HG02588 (cell line): ENCODE data around the gene RAET1L.
"Not testable (repeated sequence)": the region's sequence is repeated elsewhere in the genome, so short reads cannot be mapped to it uniquely, and the experiment has no call there.

Source experiments
- ATAC-seq: cut with Tn5 transposase; IDR thresholded peaks from one replicate; pipeline ENCODE4 v1.9.1; 2021; ENCODE audit warnings: mild to moderate bottlenecking, moderate library complexity; ENCODE audit not compliant: unreplicated experiment

The RAET1L gene

GRCh38 chr6:150025201-150025917 lies at the start of gene RAET1L:
TSS of gene RAET1L (minus strand) at chr6:150025532. CDS start at chr6:150025471, 61 bp downstream.
- ATAC-seq, result no peak

DNA sequence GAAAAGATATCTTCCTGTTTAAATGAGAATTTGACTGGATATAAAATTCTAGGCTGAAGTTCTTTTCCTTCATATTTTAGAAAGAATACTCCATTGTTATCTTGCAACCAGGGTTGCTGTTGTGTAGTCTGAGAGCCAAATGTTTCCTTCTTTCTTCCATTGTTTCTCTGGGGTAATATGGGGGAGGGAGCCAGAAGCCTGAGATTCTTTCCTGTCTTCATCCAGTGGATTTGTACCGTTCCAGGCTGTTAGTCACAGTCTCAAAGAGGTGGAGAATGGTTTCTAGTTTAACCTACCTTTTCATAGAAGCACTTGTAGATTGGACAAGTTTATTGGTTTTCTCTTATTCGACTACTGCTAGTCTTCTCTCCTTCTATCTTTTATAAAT lies 49.7 kb upstream of the RAET1L start:
- ATAC-seq, result no peak

GRCh38 chr6:150074396-150075033 lies 49.2 kb upstream of the RAET1L start:
- ATAC-seq, result not testable (repeated sequence)

- ATAC-seq, result no peak
Observed at GRCh38 chr6:150072201-150072600, 46.9 kb upstream of the RAET1L start.

DNA sequence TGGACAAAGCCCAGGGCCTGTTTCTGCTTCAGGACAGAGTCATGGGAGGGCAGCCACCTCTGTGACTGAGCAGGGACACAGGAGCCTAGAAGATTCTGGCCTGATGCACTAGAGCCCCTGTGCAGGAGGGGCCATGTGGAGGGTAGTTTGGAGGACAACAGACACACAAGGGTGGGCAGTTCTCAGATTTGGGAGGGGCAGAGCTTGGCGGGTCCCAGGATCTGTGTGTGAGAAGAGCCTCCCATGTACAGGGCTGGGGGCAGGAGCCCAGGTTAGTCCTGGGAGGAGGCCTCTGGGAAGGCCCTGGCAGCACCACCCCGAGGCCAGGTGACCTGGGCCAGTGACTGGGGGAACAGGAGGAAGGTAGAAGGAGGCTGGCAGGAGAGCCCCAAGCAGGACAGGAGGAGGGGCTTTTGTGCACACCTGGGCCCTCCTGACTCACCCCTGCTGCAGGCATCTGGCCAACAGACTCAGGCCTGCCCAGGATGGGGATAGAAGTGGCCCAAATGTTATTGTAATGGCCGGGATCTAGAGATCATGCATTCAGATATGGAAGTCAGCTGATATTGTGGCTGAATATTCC lies 45.0 kb upstream of the RAET1L start:
- no peak for ATAC-seq

- no peak for ATAC-seq
Observed at GRCh38 chr6:150069706-150070105, 44.4 kb upstream of the RAET1L start.

DNA sequence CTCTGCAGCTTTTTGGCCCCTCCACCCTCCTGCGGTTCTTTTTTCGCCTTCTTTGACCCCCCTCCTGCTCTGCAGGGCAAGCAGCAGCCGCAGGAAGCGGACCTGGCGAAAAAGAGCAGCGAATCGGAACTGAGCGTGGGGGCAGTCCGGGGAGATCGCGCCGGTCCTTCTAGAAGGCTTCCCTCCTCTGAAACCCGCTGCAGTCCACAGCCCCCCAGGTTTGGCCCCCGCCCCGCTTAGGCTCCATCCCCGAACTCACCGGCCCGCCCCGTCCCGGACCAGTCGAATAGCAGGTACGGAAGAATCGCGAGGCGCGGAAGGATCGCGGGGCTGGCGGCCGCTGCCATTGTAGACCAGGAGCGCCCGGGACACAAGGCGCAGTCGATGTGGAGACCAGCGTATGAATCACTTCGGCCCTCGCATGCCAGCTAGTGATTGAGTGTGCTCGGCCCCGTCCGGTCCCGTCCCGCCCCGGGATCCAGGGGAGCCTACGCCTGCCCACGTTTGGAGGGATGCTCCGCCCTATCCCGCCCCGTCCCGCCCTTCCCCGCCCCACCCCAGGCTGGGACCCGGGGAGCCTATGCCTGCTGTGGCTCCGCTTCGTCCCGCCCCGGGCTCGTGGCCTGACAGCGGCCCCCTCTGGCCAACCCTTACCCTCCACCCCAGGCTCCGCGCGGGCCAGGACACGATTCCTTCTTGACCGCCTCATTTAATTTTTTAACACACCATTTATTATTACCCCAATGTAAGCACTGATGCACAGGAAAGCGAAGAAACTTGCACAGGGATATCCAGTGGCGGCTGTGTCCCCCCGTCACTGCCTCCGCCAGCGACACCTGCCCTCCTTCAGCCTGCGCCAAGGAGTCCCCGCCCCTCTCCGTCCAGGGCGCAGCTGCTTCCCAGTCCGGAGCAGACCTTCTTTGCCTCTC lies 43.7 kb upstream of the RAET1L start, which contains the start of gene ULBP3:
Gene ULBP3 (minus strand): TSS at position 402 of the 929 bp plus-strand sequence. CDS start 55 bp downstream, at position 347.
- peak; percentile 57 for ATAC-seq

- ATAC-seq, result no peak
Observed at GRCh38 chr6:150068151-150068550, 42.8 kb upstream of the RAET1L start.

DNA sequence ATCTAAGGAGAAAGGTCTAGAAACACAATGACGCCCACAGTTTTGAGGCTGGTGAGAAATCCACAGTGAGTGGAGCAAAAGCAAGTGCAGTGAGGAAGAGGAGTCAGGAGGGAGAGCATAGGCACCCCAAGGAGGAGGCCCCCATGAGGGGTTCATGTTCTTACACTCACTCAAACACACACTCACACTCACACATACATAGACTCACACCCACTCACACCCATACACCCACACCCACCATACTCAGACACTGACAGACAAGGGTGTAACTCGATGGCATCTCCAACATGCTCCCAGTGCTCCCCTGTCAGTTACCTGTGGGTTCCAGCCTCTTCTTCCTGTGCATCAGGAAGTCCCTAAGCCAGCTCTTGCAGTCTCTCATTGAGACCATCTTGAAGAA lies 39.8 kb upstream of the RAET1L start:
- no peak for ATAC-seq

GRCh38 chr6:150063640-150064039 lies 38.3 kb upstream of the RAET1L start:
- ATAC-seq, result no peak

- ATAC-seq, result not testable (repeated sequence)
Observed at GRCh38 chr6:150059973-150060372, 34.6 kb upstream of the RAET1L start.

DNA sequence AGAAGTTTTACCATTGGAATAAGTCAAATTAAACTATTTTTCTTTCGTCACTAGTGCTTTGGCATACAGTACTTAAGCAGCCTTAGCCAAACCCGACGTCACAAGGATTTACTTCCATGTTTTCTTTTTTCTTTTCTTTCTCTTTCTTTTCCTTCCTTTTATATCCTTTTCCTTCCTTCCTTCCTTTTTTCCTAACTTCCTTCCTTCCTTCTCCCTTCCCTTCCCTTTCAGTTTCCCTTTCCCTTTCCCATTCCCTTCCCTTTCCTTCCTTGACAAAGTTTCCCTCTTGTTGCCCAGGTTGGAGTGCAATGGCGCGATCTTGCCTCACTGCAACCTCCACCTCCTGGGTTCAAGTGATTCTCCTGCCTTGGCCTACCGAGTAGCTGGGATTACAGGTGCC lies 33.7 kb upstream of the RAET1L start:
- no peak for ATAC-seq

DNA sequence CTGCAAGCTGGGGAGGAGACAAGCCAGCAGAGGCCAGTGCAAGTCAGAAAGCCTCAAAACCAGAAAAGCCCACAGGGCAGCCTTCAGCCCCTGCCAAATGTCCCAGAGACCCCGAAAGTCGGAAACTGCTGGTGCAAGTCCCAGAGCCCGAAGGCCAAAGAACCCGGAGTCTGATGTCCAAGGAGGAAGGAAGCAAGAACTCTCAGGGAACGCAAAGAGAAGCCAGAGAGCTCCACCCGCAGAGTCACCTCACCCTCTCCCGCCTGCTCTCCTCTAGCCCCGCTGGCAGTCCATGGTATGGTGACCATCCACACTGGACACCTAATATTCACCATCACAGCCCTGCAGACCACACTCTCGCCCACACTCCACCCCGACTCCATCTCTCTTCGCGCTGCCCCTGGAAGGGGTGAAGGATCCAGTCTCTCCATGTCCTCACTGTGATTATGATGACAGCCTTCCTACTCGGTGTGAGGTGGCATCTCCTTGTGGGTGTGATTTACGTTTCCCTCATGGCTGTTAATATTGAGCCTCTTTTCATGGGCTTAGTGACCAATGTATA lies 33.0 kb upstream of the RAET1L start:
- no peak for ATAC-seq

DNA sequence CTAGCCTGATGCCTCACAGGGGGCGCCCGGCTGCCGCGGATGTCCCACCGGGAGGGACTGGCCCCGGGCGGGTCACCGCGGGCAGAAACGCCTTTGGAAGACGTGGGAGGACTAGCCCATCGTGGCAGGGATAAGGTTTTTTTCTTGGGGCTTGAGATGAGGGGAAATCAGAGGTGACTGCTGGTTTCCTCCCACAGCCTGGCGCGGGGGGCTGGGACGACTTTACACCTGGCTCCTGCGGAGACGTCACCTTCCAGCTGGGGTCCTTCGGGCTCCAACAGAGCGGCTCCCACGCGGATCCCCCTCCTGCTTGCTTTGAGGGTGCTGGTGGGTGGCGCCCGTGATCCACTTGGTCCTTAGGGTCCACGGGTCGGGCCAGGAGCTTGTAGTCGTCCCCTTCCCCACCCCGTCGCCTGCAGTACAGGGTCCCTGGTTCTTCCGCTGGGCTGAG lies 32.2 kb upstream of the RAET1L start:
- no peak for ATAC-seq

DNA sequence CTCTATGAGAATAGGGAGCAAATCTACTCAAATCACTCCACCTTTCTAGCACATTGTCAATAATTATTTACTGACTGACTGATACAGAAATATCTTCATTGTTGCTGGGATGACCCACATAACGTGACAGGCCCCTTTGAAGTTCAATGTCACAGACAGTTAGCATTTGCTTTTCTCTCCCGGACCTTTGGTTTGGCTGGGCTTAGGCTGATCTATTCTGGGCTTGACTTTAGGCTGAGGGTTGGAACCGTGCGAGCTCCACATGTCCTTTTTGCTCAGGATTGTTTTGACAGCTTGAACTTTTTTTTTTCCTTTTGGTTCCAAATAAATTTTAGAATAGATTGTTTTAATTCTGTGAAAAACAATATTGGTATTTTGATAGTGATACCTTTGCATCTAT lies 31.6 kb upstream of the RAET1L start:
- no peak for ATAC-seq

GRCh38 chr6:150056156-150056555 lies 30.8 kb upstream of the RAET1L start:
- no peak for ATAC-seq

GRCh38 chr6:150055131-150055530 lies 29.8 kb upstream of the RAET1L start:
- ATAC-seq, result no peak

DNA sequence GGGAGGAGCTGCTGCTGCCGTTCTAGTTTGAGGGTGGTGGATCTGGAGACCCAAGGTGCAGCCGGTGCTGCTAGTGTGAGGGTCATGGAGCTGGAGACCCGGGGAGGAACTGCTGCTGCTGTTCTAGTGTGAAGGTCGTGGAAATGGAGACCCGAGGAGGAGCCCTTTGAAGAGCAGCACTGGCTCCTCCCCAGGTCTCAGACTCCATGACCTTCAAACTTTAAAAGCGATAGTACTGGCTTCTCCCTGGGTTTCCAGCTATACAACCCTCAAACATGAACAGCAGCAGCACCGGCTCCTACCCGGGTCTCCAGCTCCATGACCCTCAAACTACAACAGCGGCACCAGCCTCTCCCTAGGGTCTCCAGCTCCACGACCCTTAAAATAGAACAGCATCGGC lies 28.1 kb upstream of the RAET1L start:
- no peak for ATAC-seq

- ATAC-seq, result no peak
Observed at GRCh38 chr6:150050846-150051245, 25.5 kb upstream of the RAET1L start.

DNA sequence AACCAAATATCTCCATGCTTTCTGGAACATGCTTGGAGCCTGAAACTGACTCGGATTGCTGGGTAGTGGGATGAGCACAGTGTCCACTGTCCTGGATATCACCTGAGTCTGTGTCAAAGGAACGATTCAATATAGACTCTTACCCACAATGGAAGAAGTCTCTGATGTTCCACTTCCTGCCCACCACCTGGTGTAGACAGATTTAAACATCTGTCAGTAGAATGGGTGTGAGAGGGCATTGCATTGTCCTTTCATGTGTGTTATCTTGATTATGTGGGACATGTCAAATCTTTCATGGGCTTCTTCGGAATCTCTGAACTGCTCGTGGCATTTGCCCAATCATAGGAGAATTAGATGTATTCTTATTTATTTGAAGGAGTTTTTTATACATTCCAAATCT lies 22.8 kb upstream of the RAET1L start:
- no peak for ATAC-seq

- ATAC-seq, result no peak
Observed at GRCh38 chr6:150046943-150047342, 21.6 kb upstream of the RAET1L start.
